GM23338 (cell line): ENCODE results near the gene RNASE2. TPM values are rescaled to one million over a fixed set of nuclear protein-coding genes. Genes with fewer than 3 reads are reported as not detected.

Source experiments
- ATAC-seq: fragments of 200-7000 bp; cut with Tn5 transposase; 3 replicates; pipeline ENCODE4 v1.9.1; 2020
- DNase-seq: peaks from one replicate; pipeline ENCODE4 v3.0.0-alpha.2; 2015; ENCODE audit warnings: low spot score
- H2AFZ ChIP-seq: fragments of 200-600 bp; sonication (generic); 2 replicates; pipeline ENCODE4 v1.8.0; 2016; ENCODE audit warnings: antibody characterized with exemption, mild to moderate bottlenecking, moderate library complexity
- H3F3A ChIP-seq: fragments of 200-600 bp; sonication (generic); replicated peaks from 2 replicates; pipeline ENCODE4 v1.8.0; 2017; ENCODE audit warnings: antibody characterized with exemption, mixed run types, low read depth
- H3K27ac ChIP-seq: fragments of 200-600 bp; sonication (generic); 2 replicates; pipeline ENCODE4 v1.6.1; 2016; ENCODE audit warnings: low read depth
- H3K27me3 ChIP-seq: fragments of 200-600 bp; sonication (generic); 2 replicates; pipeline ENCODE4 v1.8.0; 2016; ENCODE audit warnings: mild to moderate bottlenecking, mixed run types, moderate library complexity; ENCODE audit not compliant: insufficient read depth
- H3K36me3 ChIP-seq: fragments of 200-600 bp; sonication (generic); 2 replicates; pipeline ENCODE4 v1.8.0; 2016; ENCODE audit warnings: mild to moderate bottlenecking; ENCODE audit not compliant: insufficient read depth
- H3K4me1 ChIP-seq: fragments of 200-600 bp; sonication (generic); 2 replicates; pipeline ENCODE4 v1.8.0; 2016; ENCODE audit warnings: mild to moderate bottlenecking, moderate library complexity; ENCODE audit not compliant: insufficient read depth
- H3K4me2 ChIP-seq: fragments of 200-600 bp; sonication (generic); 2 replicates; pipeline ENCODE4 v1.7.1; 2017; ENCODE audit warnings: mixed run types
- H3K4me3 ChIP-seq: fragments of 200-600 bp; sonication (generic); 2 replicates; pipeline ENCODE4 v1.6.1; 2016; ENCODE audit warnings: mixed run types
- H3K79me2 ChIP-seq: fragments of 200-600 bp; sonication (generic); replicated peaks from 2 replicates; pipeline ENCODE4 v1.8.0; 2017; ENCODE audit warnings: mild to moderate bottlenecking; ENCODE audit not compliant: insufficient read depth
- H3K9me2 ChIP-seq: fragments of 200-600 bp; sonication (generic); 2 replicates; pipeline ENCODE4 v1.8.0; 2017; ENCODE audit not compliant: insufficient read depth
- H4K20me1 ChIP-seq: fragments of 200-600 bp; sonication (generic); replicated peaks from 2 replicates; pipeline ENCODE4 v1.8.0; 2017; ENCODE audit warnings: mild to moderate bottlenecking; ENCODE audit not compliant: insufficient read depth
- H3K27ac Mint-ChIP-seq: 2 replicates; pipeline ENCODE4 v1.8.0; 2020; ENCODE audit warnings: inconsistent platforms, mild to moderate bottlenecking, moderate library complexity, mixed read lengths
- H3K27me3 Mint-ChIP-seq: 3 replicates; pipeline ENCODE4 v1.8.0; 2022; ENCODE audit warnings: low read depth, mild to moderate bottlenecking, moderate library complexity, mixed read lengths, inconsistent platforms; ENCODE audit not compliant: insufficient read depth, poor library complexity
- H3K36me3 Mint-ChIP-seq: 3 replicates; pipeline ENCODE4 v1.8.0; 2021; ENCODE audit warnings: low read depth, mild to moderate bottlenecking, inconsistent platforms, moderate library complexity, mixed read lengths
- H3K4me1 Mint-ChIP-seq: 3 replicates; pipeline ENCODE4 v1.8.0; 2020; ENCODE audit warnings: mild to moderate bottlenecking, inconsistent platforms, mixed read lengths
- H3K4me3 Mint-ChIP-seq: 3 replicates; pipeline ENCODE4 v1.8.0; 2021; ENCODE audit warnings: moderate library complexity, mild to moderate bottlenecking, inconsistent platforms, mixed read lengths
- H3K9me3 Mint-ChIP-seq: 3 replicates; pipeline ENCODE4 v1.8.0; 2020; ENCODE audit warnings: moderate library complexity, mild to moderate bottlenecking, inconsistent platforms, mixed read lengths
- CREB1 ChIP-seq: fragments of 250-450 bp; sonication (Bioruptor Pico); IDR thresholded peaks from 2 replicates; pipeline ENCODE4 v1.5.0; 2020; ENCODE audit warnings: low read depth, mild to moderate bottlenecking, moderate library complexity
- CTCF ChIP-seq, 2 experiments: fragments of 200-600 bp in 1 of 2; sonication (generic) in 1 of 2; conservative IDR thresholded peaks; 2 replicates each; pipeline versions ENCODE4 v1.5.1 to v1.6.1; 2016 to 2017; ENCODE audit warnings: antibody characterized with exemption in 2 of 2, low read depth in 2 of 2, mild to moderate bottlenecking in 2 of 2, moderate library complexity in 1 of 2
- EZH2 ChIP-seq: fragments of 200-600 bp; sonication (generic); IDR thresholded peaks from one replicate; pipeline ENCODE4 v1.8.0; 2017; ENCODE audit warnings: antibody characterized with exemption, mild to moderate bottlenecking, low read depth; ENCODE audit not compliant: unreplicated experiment
- EZH2phosphoT487 ChIP-seq: fragments of 200-600 bp; sonication (generic); IDR thresholded peaks from one replicate; pipeline ENCODE4 v1.8.1; 2018; ENCODE audit warnings: antibody characterized with exemption; ENCODE audit not compliant: unreplicated experiment
- NANOG ChIP-seq: IDR thresholded peaks from 2 replicates; pipeline ENCODE4 v1.6.1; 2016; ENCODE audit warnings: antibody characterized with exemption, borderline replicate concordance
- POLR2AphosphoS5 ChIP-seq: IDR thresholded peaks from 2 replicates; pipeline ENCODE4 v1.6.1; 2016; ENCODE audit warnings: antibody characterized with exemption, low read depth
- REST ChIP-seq: IDR thresholded peaks from one replicate; pipeline ENCODE4 v1.6.1; 2018; ENCODE audit warnings: antibody characterized with exemption; ENCODE audit not compliant: unreplicated experiment
- ZNF114 ChIP-seq: fragments of 250-450 bp; sonication (Bioruptor Pico); IDR thresholded peaks from 2 replicates; pipeline ENCODE4 v1.5.0; 2020; ENCODE audit warnings: mild to moderate bottlenecking, moderate library complexity
- ZNF331 ChIP-seq: fragments of 250-450 bp; sonication (Bioruptor Pico); IDR thresholded peaks from 2 replicates; pipeline ENCODE4 v1.5.0; 2020; ENCODE audit warnings: low read depth, mild to moderate bottlenecking, moderate library complexity
- polyA plus RNA-seq: library from polyadenylated mRNA; unstranded; fragments of >200 nt; fragmentation: Nextera tagmentation; extraction: Ambion mirVana; gene quantifications from 2 replicates; pipeline ENCODE4 v1.2.1, GENCODE V29; 2016
- total RNA-seq: library from RNA; depleted of rRNA; stranded (reverse); fragments of >200 nt; shearing (Covaris generic); gene quantifications from 2 replicates; pipeline ENCODE4 v1.2.3, GENCODE V29; 2014
- TF ChIP-seq, protein P1 (sequence below): IDR thresholded peaks from 2 replicates; pipeline ENCODE4 v1.6.1; 2016; ENCODE audit warnings: antibody characterized with exemption

The RNASE2 gene
- total and polyA plus RNA-seq, 2 experiments from 2014 or later: not detected

GRCh38 chr14:20976291-20976690 lies 21.0 kb downstream of the RNASE2 start:
- no peak overlapping the region for H3K27ac Mint-ChIP-seq

DNA sequence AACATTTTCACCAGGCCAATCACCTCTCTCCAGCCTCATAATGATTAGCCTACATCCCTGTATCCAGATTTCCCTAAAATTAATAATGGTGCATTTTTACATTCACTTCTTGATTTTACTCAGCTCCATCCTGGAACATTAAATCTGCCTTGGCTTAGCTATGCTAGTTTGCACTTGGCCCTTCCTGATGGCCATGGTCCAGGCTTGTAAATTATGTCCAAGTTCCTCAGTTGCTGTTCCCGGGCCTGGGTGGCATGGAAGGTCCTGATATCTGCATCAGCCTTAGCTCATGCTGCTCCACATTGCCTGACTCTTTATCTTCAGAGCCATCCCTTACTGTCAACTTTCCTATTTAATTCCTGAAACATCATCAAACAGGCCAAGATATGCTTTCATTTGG lies 23.4 kb downstream of the RNASE2 start:
- Histone ChIP-seq H2AFZ (no peak overlapping the region), H3K4me1 (no peaks in the 10 kb centered on the region), H3K27me3 (no peaks in the 10 kb centered on the region), H3K9me2 (0 out of 2 replicates have a peak, but pooled peaks cover 2% of the 10 kb centered on the region), H3K4me3 (no peak overlapping the region), H3K27ac (no peak overlapping the region), H3K4me2 (no peak overlapping the region), H3K36me3 (no peaks in the 10 kb centered on the region), H3K79me2 (no peaks in the 10 kb centered on the region), H3F3A (no peaks in the 10 kb centered on the region), H4K20me1 (no peaks in the 10 kb centered on the region)
- Mint-ChIP-seq H3K9me3 (no peaks in the 10 kb centered on the region), H3K4me3 (no peak overlapping the region), H3K36me3 (no peaks in the 10 kb centered on the region), H3K27me3 (no peaks in the 10 kb centered on the region), H3K27ac (no peak overlapping the region), H3K4me1 (no peaks in the 10 kb centered on the region)
- DNase-seq (no peak), ATAC-seq (no peak)
- TF ChIP-seq CTCF (conservative IDR thresholded peaks at IDR 0.05; ENCODE audit: low read depth in 2 of 2) (no peak), NANOG (no peak), REST (no peak), ZNF114 (CRISPR knock-in tag) (no peak), EZH2 (no peak), ZNF331 (CRISPR knock-in tag) (no peak)
- TF ChIP-seq, protein P1, sequence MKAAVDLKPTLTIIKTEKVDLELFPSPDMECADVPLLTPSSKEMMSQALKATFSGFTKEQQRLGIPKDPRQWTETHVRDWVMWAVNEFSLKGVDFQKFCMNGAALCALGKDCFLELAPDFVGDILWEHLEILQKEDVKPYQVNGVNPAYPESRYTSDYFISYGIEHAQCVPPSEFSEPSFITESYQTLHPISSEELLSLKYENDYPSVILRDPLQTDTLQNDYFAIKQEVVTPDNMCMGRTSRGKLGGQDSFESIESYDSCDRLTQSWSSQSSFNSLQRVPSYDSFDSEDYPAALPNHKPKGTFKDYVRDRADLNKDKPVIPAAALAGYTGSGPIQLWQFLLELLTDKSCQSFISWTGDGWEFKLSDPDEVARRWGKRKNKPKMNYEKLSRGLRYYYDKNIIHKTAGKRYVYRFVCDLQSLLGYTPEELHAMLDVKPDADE: no peak

More at GRCh38 chr14:20976291-20976690, 21.0 kb downstream of the RNASE2 start:
- 0 out of 2 replicates have a peak, but pooled peaks cover 6% of the 10 kb centered on the region for H3K9me2 ChIP-seq
- DNase-seq (no peak), ATAC-seq (no peak)
- Mint-ChIP-seq H3K9me3 (no peaks in the 10 kb centered on the region), H3K4me3 (no peak overlapping the region), H3K36me3 (no peaks in the 10 kb centered on the region), H3K4me1 (peaks cover 7% of the 10 kb centered on the region; the same call in 2 of the 3 replicates), H3K27me3 (peaks cover under 1% of the 10 kb centered on the region)
- no peak overlapping the region for H3K27ac ChIP-seq
- peaks cover 7% of the 10 kb centered on the region; the same call in 1 of the 2 replicates for H3K4me1 ChIP-seq
- no peak overlapping the region for H3K4me2 ChIP-seq
- H4K20me1 ChIP-seq: no peaks in the 10 kb centered on the region
- H3F3A ChIP-seq: no peaks in the 10 kb centered on the region
- no peaks in the 10 kb centered on the region for H3K79me2 ChIP-seq
- 0 out of 2 replicates have a peak, but pooled peaks cover 4% of the 10 kb centered on the region for H3K27me3 ChIP-seq
- H3K4me3 ChIP-seq: no peak overlapping the region
- no peak overlapping the region for H2AFZ ChIP-seq
- H3K36me3 ChIP-seq: no peaks in the 10 kb centered on the region
- TF ChIP-seq CTCF (conservative IDR thresholded peaks at IDR 0.05; ENCODE audit: low read depth in 2 of 2): no peak
- TF ChIP-seq POLR2AphosphoS5: no peak
- TF ChIP-seq CREB1 (CRISPR knock-in tag): no peak
- TF ChIP-seq EZH2phosphoT487: no peak
- no peak for TF ChIP-seq NANOG
- TF ChIP-seq ZNF114 (CRISPR knock-in tag): no peak
